H4 (cell line): ENCODE data around the gene STPG4. TPM values are rescaled to one million over a fixed set of nuclear protein-coding genes. Genes with fewer than 3 reads are reported as not detected.

Source experiments
- total RNA-seq: library from RNA; depleted of rRNA; stranded (reverse); fragments of >200 nt; shearing (Covaris generic); gene quantifications from 2 replicates; pipeline ENCODE4 v1.2.3, GENCODE V29; 2014; rRNA removed

The STPG4 gene
- total RNA-seq, 1 experiment from 2014 or later = not detected

Other genes starting within 250 kb of the STPG4 start
- 112 and 124 TPM in 2 replicates for gene MCFD2, start 239.5 kb downstream of the STPG4 start, total RNA-seq
- gene TTC7A, start 214.1 kb downstream of the STPG4 start, total RNA-seq = 4.4 and 5.8 TPM in 2 replicates
- 1,142 and 1,215 TPM in 2 replicates for gene CALM2, start 21.2 kb upstream of the STPG4 start, total RNA-seq
- not detected in 2 replicates for gene EPCAM, start 214.0 kb upstream of the STPG4 start, total RNA-seq
- 38.0 and 44.1 TPM in 2 replicates for gene MSH2, start 247.8 kb upstream of the STPG4 start, total RNA-seq